Neutrophil (primary cell): ENCODE data around the gene KISS1R.

Experiments
- H3K27ac ChIP-seq: fragments of 200-600 bp; sonication (generic); 2 replicates; pipeline ENCODE4 v1.5.1; 2016; ENCODE audit warnings: mild to moderate bottlenecking, moderate library complexity
- H3K27me3 ChIP-seq: fragments of 200-600 bp; sonication (generic); 2 replicates; pipeline ENCODE4 v1.6.0; 2016; ENCODE audit warnings: mild to moderate bottlenecking
- H3K36me3 ChIP-seq: fragments of 200-600 bp; sonication (generic); 2 replicates; pipeline ENCODE4 v1.5.1; 2017
- H3K4me1 ChIP-seq, 2 experiments: fragments of 200-600 bp in 1 of 2; sonication (generic) in 1 of 2; 1 replicate in 1 of 2; 2 replicates in 1 of 2; pipeline versions ENCODE4 v1.5.1 to v1.6.1; 2013 to 2016; ENCODE audit warnings: low read depth in 1 of 2, low read length in 1 of 2, mild to moderate bottlenecking in 1 of 2, moderate library complexity in 1 of 2; ENCODE audit not compliant: control insufficient read depth in 1 of 2, insufficient read depth in 1 of 2
- H3K4me3 ChIP-seq, 2 experiments: fragments of 200-600 bp in 1 of 2; sonication (generic) in 1 of 2; 1 replicate in 1 of 2; 2 replicates in 1 of 2; pipeline ENCODE4 v1.5.1; 2013 to 2016; ENCODE audit warnings: low read depth in 1 of 2, low read length in 1 of 2, mild to moderate bottlenecking in 1 of 2, moderate library complexity in 1 of 2
- H3K9me3 ChIP-seq: fragments of 200-600 bp; sonication (generic); 2 replicates; pipeline ENCODE4 v1.5.1; 2016
- CTCF ChIP-seq: fragments of 200-600 bp; sonication (generic); IDR thresholded peaks from 2 replicates; pipeline ENCODE4 v1.5.1; 2016; ENCODE audit warnings: antibody characterized with exemption

The KISS1R gene

DNA sequence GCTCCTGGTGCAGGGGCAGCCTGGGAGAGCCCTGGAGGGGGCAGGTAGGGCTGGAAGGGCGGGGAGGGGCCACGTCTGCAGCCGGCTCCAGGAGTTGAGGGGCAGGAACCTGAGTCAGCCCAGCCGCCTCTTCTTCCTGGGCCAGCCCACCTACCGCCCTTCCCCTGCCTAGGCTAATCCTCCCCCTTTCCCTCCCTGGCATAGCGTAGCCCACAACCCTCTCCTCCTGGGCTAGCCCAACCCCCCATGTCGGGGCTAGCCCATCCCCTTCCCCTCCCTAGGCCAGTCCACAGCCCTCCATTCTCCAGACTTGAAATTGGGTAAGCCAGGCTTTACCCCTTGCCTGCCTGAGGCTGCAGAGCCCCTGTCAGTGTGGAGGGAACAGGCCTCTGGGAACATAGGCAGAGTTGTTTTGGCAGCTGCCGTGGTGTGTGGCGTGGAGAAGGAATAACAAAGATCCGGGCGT lies 46.4 kb downstream of the KISS1R start:
- Histone ChIP-seq H3K27me3 (no peaks in the 10 kb centered on the region), H3K9me3 (no peaks in the 10 kb centered on the region), H3K27ac (no peak overlapping the region), H3K4me3 (no peak overlapping the region), H3K36me3 (peaks cover 96% of the 10 kb centered on the region), H3K4me1 (no peaks in the 10 kb centered on the region)
- TF ChIP-seq CTCF, result no peak

DNA sequence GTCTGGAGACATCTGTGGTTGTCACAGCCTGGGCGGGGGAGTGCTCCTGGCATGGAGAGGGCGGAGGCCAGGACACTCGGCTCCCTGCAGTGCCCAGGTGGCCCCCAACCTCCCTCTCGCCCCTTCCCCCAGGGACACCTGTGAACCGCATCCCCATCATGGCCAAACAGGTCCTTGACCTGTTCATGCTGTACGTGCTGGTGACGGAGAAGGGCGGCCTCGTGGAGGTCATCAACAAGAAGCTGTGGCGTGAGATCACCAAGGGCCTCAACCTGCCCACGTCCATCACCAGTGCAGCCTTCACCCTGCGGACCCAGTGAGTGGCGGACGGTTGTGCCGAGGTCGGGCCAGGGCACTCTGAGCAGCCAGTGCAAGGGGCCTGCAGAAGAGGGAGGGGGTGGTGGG lies 47.0 kb downstream of the KISS1R start:
- Histone ChIP-seq H3K27ac (no peak overlapping the region), H3K4me3 (no peak overlapping the region), H3K4me1 (no peaks in the 10 kb centered on the region), H3K27me3 (no peaks in the 10 kb centered on the region), H3K9me3 (no peaks in the 10 kb centered on the region), H3K36me3 (peaks cover 98% of the 10 kb centered on the region)
- TF ChIP-seq CTCF, result no peak

DNA sequence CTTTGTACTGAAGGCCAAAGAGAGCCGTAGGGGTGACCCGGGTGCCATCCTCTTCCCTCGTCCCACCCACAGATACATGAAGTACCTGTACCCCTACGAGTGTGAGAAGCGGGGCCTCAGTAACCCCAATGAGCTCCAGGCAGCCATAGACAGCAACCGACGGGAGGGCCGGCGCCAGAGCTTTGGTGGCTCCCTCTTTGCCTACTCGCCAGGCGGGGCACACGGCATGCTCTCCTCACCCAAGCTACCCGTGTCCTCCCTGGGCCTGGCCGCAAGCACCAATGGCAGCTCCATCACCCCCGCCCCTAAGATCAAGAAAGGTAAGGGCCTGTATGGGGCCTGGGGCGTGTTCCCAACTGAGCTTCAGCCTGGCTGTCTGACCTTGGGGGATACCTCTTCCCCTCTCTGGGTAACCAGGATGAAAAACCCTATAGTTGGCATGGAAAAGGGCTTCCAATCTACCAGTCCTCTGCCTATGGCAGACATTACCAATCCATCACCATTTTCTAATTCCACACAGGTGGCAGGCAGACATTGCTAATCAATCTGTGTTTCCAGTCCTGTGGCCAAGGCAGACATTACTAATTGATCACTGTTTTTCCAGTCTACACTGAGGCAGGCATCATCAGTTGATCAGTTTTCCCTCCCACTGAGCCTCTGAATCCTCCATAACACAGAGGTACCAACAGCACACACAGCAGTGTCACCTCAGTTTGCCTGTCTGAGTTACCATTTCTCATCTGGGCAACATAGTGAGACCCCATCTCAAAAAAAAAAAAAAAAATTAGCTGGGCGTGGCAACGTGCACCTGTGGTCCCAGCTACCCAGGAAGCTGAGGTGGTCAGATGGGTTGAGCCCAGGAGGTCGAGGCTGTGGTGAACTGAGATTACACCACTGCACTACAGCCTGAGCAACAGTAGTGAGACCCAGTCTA lies 47.9 kb downstream of the KISS1R start:
- TF ChIP-seq CTCF, result no peak
- Histone ChIP-seq H3K27ac (no peak overlapping the region), H3K4me3 (no peak overlapping the region), H3K4me1 (no peaks in the 10 kb centered on the region), H3K36me3 (peaks cover 98% of the 10 kb centered on the region), H3K9me3 (no peaks in the 10 kb centered on the region), H3K27me3 (no peaks in the 10 kb centered on the region)

DNA sequence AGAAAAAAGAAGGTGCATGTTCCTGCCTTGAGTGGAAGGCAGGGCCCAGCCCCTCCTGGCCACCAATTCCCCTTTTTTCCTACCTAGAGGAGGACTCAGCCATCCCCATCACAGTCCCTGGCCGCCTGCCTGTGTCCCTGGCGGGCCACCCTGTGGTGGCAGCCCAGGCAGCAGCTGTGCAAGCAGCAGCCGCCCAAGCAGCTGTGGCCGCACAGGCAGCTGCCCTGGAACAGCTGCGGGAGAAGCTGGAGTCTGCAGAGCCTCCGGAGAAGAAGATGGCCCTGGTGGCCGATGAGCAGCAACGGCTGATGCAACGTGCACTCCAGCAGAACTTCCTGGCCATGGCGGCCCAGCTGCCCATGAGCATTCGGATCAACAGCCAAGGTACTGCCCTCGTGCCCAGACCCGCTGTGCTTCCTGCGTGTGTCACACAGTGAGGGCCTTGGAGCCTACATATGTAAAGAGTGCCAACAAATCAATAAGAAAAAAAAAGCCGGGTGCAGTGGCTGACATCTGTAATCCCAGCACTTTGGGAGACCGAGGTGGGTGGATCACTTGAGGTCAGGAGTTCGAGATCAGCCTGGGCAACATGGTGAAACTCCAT lies 49.5 kb downstream of the KISS1R start:
- Histone ChIP-seq H3K27me3 (no peaks in the 10 kb centered on the region), H3K27ac (no peak overlapping the region), H3K4me1 (no peaks in the 10 kb centered on the region), H3K4me3 (no peak overlapping the region), H3K9me3 (peaks cover 5% of the 10 kb centered on the region), H3K36me3 (peaks cover 98% of the 10 kb centered on the region)
- TF ChIP-seq CTCF, result no peak
